ENCODE data around the gene OPCML.

The OPCML gene

DNA sequence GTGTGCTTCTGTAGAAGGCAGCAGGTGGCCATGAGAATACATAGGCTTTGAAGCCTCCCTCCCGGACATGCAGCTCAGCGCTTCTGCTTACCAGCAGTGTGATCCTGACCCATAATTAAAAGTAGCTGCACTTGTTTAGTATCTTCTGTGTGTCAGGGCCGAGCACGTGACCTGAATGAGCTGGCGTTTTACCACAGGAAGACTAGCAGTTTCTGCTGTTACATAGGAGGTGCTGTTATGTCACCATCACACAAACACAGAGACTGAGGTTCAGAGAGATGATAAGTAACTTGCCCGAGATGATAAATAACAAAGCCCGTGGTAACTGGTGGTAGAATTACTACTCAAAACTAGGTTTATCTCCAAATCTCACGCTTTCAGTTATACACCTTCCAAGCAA, 329.5 kb downstream of the OPCML start:
- H3K79me2 ChIP-seq (ENCODE audit: control insufficient read depth, low read length): no peaks in the 10 kb centered on the region
- no peak overlapping the region for H3K4me2 ChIP-seq (ENCODE audit: low read length)
- H3K27ac ChIP-seq (ENCODE audit: low read depth, low read length): no peak overlapping the region
- H3K9me3 ChIP-seq (ENCODE audit: control insufficient read depth, insufficient read depth, low read length): no peaks in the 10 kb centered on the region
- H3K36me3 ChIP-seq (ENCODE audit: control insufficient read depth, low read length): no peaks in the 10 kb centered on the region
- H3K27me3 ChIP-seq (ENCODE audit: control insufficient read depth, low read length): no peaks in the 10 kb centered on the region
- no peaks in the 10 kb centered on the region for H3K4me1 ChIP-seq (ENCODE audit: control insufficient read depth, low read length)
- no peaks in the 10 kb centered on the region for H4K20me1 ChIP-seq (ENCODE audit: control insufficient read depth, insufficient read depth, low read depth, low read length)
- no peaks in the 10 kb centered on the region for H3F3A ChIP-seq (ENCODE audit: control insufficient read depth, insufficient read depth)
- H3K9me2 ChIP-seq (replicated peaks; ENCODE audit: control insufficient read depth, low read length): no peaks in the 10 kb centered on the region
- TF ChIP-seq, protein P1, sequence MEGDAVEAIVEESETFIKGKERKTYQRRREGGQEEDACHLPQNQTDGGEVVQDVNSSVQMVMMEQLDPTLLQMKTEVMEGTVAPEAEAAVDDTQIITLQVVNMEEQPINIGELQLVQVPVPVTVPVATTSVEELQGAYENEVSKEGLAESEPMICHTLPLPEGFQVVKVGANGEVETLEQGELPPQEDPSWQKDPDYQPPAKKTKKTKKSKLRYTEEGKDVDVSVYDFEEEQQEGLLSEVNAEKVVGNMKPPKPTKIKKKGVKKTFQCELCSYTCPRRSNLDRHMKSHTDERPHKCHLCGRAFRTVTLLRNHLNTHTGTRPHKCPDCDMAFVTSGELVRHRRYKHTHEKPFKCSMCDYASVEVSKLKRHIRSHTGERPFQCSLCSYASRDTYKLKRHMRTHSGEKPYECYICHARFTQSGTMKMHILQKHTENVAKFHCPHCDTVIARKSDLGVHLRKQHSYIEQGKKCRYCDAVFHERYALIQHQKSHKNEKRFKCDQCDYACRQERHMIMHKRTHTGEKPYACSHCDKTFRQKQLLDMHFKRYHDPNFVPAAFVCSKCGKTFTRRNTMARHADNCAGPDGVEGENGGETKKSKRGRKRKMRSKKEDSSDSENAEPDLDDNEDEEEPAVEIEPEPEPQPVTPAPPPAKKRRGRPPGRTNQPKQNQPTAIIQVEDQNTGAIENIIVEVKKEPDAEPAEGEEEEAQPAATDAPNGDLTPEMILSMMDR (IDR thresholded peaks at IDR 0.05; ENCODE audit: low read depth, low read length, poor library complexity, severe bottlenecking): no peak
- no peak for TF ChIP-seq EZH2phosphoT487 (IDR thresholded peaks at IDR 0.05; ENCODE audit: borderline replicate concordance, low read length)
- no peak overlapping the region for H3K4me3 ChIP-seq (ENCODE audit: low read length)

DNA sequence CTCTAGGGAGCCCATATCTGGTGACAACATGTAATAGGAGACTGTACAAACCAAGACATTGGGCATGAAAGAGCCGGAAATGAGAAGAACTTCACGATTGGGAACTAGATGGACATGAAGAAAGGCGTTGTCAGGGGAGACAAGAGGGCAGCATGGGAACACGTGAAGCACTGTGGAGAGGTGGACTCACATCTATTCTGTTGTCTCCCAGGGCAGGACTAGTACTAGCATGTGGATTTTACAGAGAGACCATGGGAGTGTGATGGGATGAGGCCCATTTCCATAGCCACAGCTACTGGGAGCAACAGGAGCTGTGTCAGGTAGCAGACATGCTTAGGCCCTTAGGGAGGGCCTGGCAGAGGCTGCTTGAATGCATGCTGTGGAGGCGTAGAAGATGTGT, 333.9 kb downstream of the OPCML start:
- no peak overlapping the region for H3K4me3 ChIP-seq (ENCODE audit: low read length)
- H3K27ac ChIP-seq (ENCODE audit: low read depth, low read length): no peak overlapping the region
- H3K4me2 ChIP-seq (ENCODE audit: low read length): no peak overlapping the region
- no peaks in the 10 kb centered on the region for H3F3A ChIP-seq (ENCODE audit: control insufficient read depth, insufficient read depth)
- TF ChIP-seq EZH2phosphoT487 (IDR thresholded peaks at IDR 0.05; ENCODE audit: borderline replicate concordance, low read length): no peak
- TF ChIP-seq, protein P1 (IDR thresholded peaks at IDR 0.05; ENCODE audit: low read depth, low read length, poor library complexity, severe bottlenecking): no peak
- no peaks in the 10 kb centered on the region for H3K9me3 ChIP-seq (ENCODE audit: control insufficient read depth, insufficient read depth, low read length)
- H4K20me1 ChIP-seq (ENCODE audit: control insufficient read depth, insufficient read depth, low read depth, low read length): no peaks in the 10 kb centered on the region
- no peaks in the 10 kb centered on the region for H3K27me3 ChIP-seq (ENCODE audit: control insufficient read depth, low read length)
- H3K4me1 ChIP-seq (ENCODE audit: control insufficient read depth, low read length): no peaks in the 10 kb centered on the region; the same call in 1 of the 2 replicates
- H3K36me3 ChIP-seq (ENCODE audit: control insufficient read depth, low read length): no peaks in the 10 kb centered on the region
- no peaks in the 10 kb centered on the region for H3K79me2 ChIP-seq (ENCODE audit: control insufficient read depth, low read length)
- H3K9me2 ChIP-seq (replicated peaks; ENCODE audit: control insufficient read depth, low read length): no peaks in the 10 kb centered on the region

DNA sequence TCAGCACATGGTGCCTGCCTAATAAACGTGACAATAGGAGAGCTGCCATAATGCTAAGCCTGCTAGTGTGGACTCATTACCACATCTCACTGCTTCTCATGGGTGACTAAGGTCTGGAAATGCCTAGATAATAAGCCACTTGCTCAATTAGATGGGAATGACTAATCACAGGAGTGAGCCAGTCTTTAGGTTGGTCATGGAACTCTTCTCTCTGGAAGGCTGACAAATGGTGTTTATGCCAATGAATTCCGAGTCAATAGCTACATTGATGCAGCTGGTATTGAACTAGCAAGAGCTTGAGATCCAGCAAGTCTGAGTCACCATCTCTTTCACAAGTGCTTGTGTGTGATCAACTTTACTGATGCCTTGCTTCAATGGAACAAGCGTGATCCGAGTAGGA, 334.9 kb downstream of the OPCML start:
- no peaks in the 10 kb centered on the region for H3K9me3 ChIP-seq (ENCODE audit: control insufficient read depth, insufficient read depth, low read length)
- no peaks in the 10 kb centered on the region for H3K9me2 ChIP-seq (replicated peaks; ENCODE audit: control insufficient read depth, low read length)
- no peaks in the 10 kb centered on the region for H3F3A ChIP-seq (ENCODE audit: control insufficient read depth, insufficient read depth)
- H3K27ac ChIP-seq (ENCODE audit: low read depth, low read length): no peak overlapping the region
- no peak for TF ChIP-seq EZH2phosphoT487 (IDR thresholded peaks at IDR 0.05; ENCODE audit: borderline replicate concordance, low read length)
- TF ChIP-seq, protein P1 (IDR thresholded peaks at IDR 0.05; ENCODE audit: low read depth, low read length, poor library complexity, severe bottlenecking): no peak
- H3K27me3 ChIP-seq (ENCODE audit: control insufficient read depth, low read length): no peaks in the 10 kb centered on the region
- no peaks in the 10 kb centered on the region for H4K20me1 ChIP-seq (ENCODE audit: control insufficient read depth, insufficient read depth, low read depth, low read length)
- H3K4me3 ChIP-seq (ENCODE audit: low read length): no peak overlapping the region
- H3K4me2 ChIP-seq (ENCODE audit: low read length): no peak overlapping the region
- H3K79me2 ChIP-seq (ENCODE audit: control insufficient read depth, low read length): no peaks in the 10 kb centered on the region
- peaks cover 10% of the 10 kb centered on the region for H3K4me1 ChIP-seq (ENCODE audit: control insufficient read depth, low read length)
- H3K36me3 ChIP-seq (ENCODE audit: control insufficient read depth, low read length): no peaks in the 10 kb centered on the region

DNA sequence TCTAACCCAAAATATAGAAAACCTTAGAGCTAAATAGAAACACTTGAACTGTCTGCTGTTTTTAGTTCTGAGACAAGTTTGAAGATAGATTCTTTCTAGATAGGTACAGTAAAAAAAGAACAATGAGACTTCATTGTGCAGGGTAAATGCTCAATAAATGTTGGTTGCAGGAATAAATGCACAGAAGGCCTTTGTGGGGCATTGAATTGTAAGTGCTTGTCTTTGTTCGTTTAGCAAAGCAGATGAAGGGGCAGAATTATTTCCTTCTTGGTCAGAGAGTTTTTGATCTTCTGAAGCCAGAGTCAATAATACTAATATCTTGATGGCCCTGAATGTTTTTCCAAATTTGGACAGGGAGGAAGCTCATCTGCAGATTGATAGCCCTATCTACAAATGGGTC, 340.4 kb downstream of the OPCML start:
- Histone ChIP-seq H3K4me2 (ENCODE audit: low read length) (no peak overlapping the region), H4K20me1 (ENCODE audit: control insufficient read depth, insufficient read depth, low read depth, low read length) (no peaks in the 10 kb centered on the region), H3K9me3 (ENCODE audit: control insufficient read depth, insufficient read depth, low read length) (no peaks in the 10 kb centered on the region), H3K79me2 (ENCODE audit: control insufficient read depth, low read length) (no peaks in the 10 kb centered on the region), H3F3A (ENCODE audit: control insufficient read depth, insufficient read depth) (no peaks in the 10 kb centered on the region), H3K27me3 (ENCODE audit: control insufficient read depth, low read length) (no peaks in the 10 kb centered on the region), H3K36me3 (ENCODE audit: control insufficient read depth, low read length) (no peaks in the 10 kb centered on the region), H3K4me3 (ENCODE audit: low read length) (no peak overlapping the region), H3K27ac (ENCODE audit: low read depth, low read length) (no peak overlapping the region), H3K4me1 (ENCODE audit: control insufficient read depth, low read length) (peaks cover 14% of the 10 kb centered on the region), H3K9me2 (replicated peaks; ENCODE audit: control insufficient read depth, low read length) (no peaks in the 10 kb centered on the region)
- TF ChIP-seq, protein P1 (IDR thresholded peaks at IDR 0.05; ENCODE audit: low read depth, low read length, poor library complexity, severe bottlenecking): no peak
- no peak for TF ChIP-seq EZH2phosphoT487 (IDR thresholded peaks at IDR 0.05; ENCODE audit: borderline replicate concordance, low read length)

Data from DOHH2 (cell line).